ENCODE data around the gene UCKL1. TPM values are rescaled to one million over a fixed set of nuclear protein-coding genes. Genes with fewer than 3 reads are reported as not detected.
"Not testable (repeated sequence)": the region's sequence is repeated elsewhere in the genome, so short reads cannot be mapped to it uniquely, and the experiment has no call there.

UCKL1 gene
- total RNA-seq, 1 donor from 2014 or later: 95.4 TPM

DNA sequence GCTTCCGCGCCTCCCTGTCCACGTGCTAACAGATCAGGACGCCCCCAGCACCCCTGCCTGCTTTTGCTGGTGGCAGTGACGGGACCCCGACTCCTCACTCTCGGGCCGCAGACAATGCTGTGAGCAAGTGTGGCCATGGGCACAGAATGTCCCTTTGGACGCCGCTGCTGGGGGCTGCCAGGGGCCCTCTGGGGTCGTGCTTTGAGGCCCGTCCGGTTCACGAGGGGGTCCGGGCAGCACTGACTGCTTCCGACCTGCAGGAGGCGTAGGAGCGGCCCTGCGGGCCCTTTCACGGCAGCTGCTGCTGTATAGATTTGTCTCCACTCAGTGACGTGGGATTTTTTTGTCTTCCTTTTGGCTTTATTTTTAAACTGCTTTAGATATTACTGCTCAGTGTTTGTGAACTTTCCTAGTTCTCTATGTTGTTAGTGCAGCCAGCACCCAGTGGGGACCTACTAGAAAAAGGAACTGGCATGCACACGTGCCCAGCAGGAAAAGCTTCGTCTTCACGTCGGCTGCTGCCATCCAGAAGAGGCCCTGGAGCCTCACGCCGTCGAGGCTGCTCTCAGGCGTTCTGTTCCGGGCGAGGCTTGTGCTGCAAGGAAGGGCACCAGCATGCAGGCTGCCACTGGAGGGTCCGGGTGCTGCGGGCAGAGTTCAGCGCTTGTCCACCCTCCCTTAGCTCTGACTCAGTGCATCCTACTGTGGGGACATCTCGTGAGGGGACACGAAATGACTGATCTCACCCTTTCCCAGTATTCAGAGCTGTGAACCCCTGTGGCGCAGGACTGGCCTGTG lies 21.7 kb downstream of the UCKL1 start:
- Histone ChIP-seq H3K4me1 (no peaks in the 10 kb centered on the region), H3K36me3 (peaks cover 51 to 77% of the 10 kb centered on the region in 2 donors), H3K4me3 (no peak overlapping the region), H3K27me3 (no peaks in the 10 kb centered on the region), H3K27ac (no peak overlapping the region), H3K9me3 (no peaks in the 10 kb centered on the region)
- TF ChIP-seq, protein P1, sequence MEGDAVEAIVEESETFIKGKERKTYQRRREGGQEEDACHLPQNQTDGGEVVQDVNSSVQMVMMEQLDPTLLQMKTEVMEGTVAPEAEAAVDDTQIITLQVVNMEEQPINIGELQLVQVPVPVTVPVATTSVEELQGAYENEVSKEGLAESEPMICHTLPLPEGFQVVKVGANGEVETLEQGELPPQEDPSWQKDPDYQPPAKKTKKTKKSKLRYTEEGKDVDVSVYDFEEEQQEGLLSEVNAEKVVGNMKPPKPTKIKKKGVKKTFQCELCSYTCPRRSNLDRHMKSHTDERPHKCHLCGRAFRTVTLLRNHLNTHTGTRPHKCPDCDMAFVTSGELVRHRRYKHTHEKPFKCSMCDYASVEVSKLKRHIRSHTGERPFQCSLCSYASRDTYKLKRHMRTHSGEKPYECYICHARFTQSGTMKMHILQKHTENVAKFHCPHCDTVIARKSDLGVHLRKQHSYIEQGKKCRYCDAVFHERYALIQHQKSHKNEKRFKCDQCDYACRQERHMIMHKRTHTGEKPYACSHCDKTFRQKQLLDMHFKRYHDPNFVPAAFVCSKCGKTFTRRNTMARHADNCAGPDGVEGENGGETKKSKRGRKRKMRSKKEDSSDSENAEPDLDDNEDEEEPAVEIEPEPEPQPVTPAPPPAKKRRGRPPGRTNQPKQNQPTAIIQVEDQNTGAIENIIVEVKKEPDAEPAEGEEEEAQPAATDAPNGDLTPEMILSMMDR (IDR thresholded peaks at IDR 0.05): peak in 1 of 3 experiments; percentile 10
- no peak for DNase-seq (ENCODE audit: low spot score in 2 of 2)
- intact Hi-C loops (cut with DNase I): no loop called here

DNA sequence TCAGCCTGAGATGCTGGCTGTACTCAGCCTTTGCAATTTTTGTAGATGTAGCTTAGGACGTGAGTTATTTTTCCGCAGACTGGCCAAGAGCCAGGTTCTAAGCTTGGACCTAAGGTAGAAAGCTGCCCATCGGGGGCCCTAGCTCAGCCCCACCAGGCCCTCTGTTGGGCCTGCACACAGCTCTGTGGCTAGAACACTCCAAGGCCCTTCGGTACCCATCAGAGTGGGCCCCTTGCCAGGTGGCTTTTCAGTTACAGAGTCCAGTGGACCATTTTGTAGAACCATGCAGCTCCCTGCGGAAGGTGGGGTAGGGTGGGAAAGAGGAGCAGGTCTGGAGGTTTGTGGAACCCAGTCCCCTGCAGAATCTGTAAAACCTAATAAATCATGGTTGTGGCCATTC lies 22.6 kb downstream of the UCKL1 start:
- Histone ChIP-seq H3K27me3 (no peaks in the 10 kb centered on the region), H3K27ac (no peak overlapping the region), H3K9me3 (no peaks in the 10 kb centered on the region), H3K4me3 (no peak overlapping the region), H3K36me3 (peaks cover 58 to 77% of the 10 kb centered on the region in 2 donors), H3K4me1 (no peaks in the 10 kb centered on the region)
- intact Hi-C loops (cut with DNase I): no loop called here
- no peak for DNase-seq (ENCODE audit: low spot score in 2 of 2)
- TF ChIP-seq, protein P1 (IDR thresholded peaks at IDR 0.05): no peak

DNA sequence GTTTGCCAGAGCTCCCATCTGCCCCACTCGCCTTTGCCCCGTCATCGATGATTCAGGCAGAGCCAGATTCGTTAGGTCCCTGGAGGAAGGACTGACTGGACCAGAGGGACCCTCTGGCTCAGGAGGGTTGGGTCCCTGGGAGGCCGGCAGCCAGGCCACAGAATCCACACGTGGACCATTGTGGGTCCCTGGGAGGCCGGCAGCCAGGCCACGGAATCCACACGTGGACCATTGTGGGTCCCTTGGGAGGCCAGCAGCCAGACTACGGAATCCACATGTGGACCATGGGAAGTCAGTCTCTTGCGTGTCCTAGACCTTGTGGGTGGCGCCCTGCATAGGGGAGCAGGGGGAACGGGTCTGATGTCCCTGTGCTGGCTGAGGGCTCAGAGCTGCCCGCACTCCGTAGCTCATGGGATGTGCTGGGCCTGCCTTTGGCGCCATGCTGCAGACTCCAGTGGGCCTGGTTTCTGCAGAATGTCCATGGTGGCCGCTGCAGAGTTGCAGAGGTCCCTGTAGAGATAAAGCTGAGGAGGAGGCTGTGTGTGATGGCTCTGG lies 23.5 kb downstream of the UCKL1 start:
- Histone ChIP-seq H3K36me3 (peaks cover 63 to 77% of the 10 kb centered on the region in 2 donors), H3K27ac (no peak overlapping the region), H3K9me3 (no peaks in the 10 kb centered on the region), H3K4me3 (no peak overlapping the region), H3K4me1 (no peaks in the 10 kb centered on the region), H3K27me3 (no peaks in the 10 kb centered on the region)
- TF ChIP-seq, protein P1 (IDR thresholded peaks at IDR 0.05): no peak
- intact Hi-C loops (cut with DNase I): no loop called here
- no peak for DNase-seq (ENCODE audit: low spot score in 2 of 2)

DNA sequence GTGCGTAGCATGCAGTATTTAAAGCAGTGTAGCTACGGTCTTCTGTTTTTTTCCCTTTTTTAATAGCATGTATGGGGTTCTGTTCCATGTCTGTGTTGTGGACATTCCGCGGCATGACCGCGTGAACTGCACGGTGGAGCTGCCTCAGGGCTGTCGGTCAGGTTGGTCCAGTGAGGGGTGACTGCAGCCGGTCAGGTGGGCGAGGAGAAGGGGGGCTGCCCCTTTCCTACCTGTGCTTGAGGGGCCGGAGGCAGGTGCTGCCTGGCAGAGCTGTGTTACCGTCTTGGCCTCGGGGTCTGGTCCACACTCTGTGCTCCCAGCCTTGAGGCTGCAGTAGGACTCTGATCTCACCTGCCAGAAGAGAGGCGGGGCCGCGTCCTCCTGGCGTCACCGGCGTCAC lies 24.5 kb downstream of the UCKL1 start:
- Histone ChIP-seq H3K4me3 (no peak overlapping the region), H3K4me1 (no peaks in the 10 kb centered on the region), H3K9me3 (no peaks in the 10 kb centered on the region), H3K27me3 (no peaks in the 10 kb centered on the region), H3K27ac (no peak overlapping the region), H3K36me3 (peaks cover 63 to 74% of the 10 kb centered on the region in 2 donors)
- intact Hi-C loops (cut with DNase I): no loop called here
- TF ChIP-seq, protein P1 (IDR thresholded peaks at IDR 0.05): no peak
- no peak for DNase-seq (ENCODE audit: low spot score in 2 of 2)

DNA sequence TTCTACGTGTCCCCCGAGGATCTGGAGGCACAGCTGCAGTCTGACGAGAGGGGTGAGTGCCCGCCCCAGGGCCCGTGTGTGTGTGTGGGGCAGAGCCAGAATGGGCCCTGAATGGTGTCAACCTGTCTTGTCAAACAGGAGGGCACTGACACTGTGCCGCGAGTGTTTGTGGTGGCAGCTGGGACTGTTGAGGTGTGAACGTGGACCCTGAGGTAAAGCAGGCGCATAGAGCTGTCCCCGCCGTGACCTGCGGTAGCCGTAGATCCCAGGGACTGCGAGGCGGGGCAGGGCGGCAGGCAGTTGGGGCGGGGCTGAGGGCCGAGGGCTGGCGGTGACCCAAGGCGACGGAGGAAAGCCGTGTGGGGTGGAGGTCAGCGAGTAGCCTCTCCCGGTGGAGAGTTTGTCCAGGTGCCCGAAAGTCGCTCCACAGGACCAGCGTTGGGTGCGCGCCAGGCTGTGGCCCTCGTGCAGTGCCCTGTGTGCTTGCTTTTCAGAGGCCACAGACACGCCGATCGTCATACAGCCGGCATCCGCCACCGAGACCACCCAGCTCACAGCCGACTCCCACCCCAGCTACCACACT lies 25.2 kb downstream of the UCKL1 start:
- Histone ChIP-seq H3K9me3 (no peaks in the 10 kb centered on the region), H3K27ac (no peak overlapping the region), H3K36me3 (peaks cover 63 to 69% of the 10 kb centered on the region in 2 donors), H3K27me3 (no peaks in the 10 kb centered on the region), H3K4me3 (no peak overlapping the region), H3K4me1 (no peaks in the 10 kb centered on the region)
- TF ChIP-seq, protein P1 (IDR thresholded peaks at IDR 0.05): no peak
- no peak for DNase-seq (ENCODE audit: low spot score in 2 of 2)
- intact Hi-C loops (cut with DNase I): no loop called here

DNA sequence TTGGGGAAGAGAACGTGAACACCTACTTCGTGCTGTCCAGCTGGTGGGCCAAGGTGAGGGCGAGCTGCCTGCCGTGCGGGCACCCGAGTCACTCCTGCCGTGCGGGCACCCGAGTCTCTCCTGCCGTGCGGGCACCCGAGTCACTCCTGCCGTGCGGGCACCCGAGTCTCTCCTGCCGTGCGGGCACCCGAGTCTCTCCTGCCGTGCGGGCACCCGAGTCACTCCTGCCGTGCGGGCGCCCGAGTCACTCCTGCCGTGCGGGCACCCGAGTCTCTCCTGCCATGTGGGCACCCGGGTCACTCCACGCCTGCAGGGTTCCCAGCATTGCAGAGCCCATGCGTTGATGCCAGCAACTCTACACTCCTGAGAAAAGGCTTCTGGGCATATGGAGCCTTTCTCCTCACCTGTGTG lies 26.7 kb downstream of the UCKL1 start:
- H3K4me1 ChIP-seq; H3K4me3 ChIP-seq; intact Hi-C loops (cut with DNase I); DNase-seq (ENCODE audit: low spot score in 2 of 2); H3K27me3 ChIP-seq; H3K27ac ChIP-seq; H3K9me3 ChIP-seq: not testable (repeated sequence)
- peaks cover 53 to 54% of the 10 kb centered on the region in 2 donors for H3K36me3 ChIP-seq

All from ascending aorta (tissue), 2 donors.